ENCODE data around the gene KCNB1. TPM values are rescaled to one million over a fixed set of nuclear protein-coding genes. Genes with fewer than 3 reads are reported as not detected.
A peak's percentile ranks its signal among the peaks of the same experiment; 100 is the strongest.

The KCNB1 gene
- polyA plus RNA-seq, 1 donor, result 2.4 TPM

- 33% methylated on average over 2 of the region's 6 CpGs for WGBS (ENCODE audit: insufficient coverage, low lambda C conversion rate)
- no peak overlapping the region for H3K27ac ChIP-seq (ENCODE audit: low read length)
Measured at GRCh38 chr20:49360242-49360968, 122.1 kb downstream of the KCNB1 start.

GRCh38 chr20:49356676-49357075 is 125.8 kb downstream of the KCNB1 start:
- H3K4me3 ChIP-seq (ENCODE audit: low read length), result no peak overlapping the region
- H3K9me3 ChIP-seq (ENCODE audit: control insufficient read depth, low read depth, low read length), result no peaks in the 10 kb centered on the region
- no peaks in the 10 kb centered on the region for H3K4me1 ChIP-seq (ENCODE audit: control insufficient read depth, insufficient read depth, low read length)
- H3K36me3 ChIP-seq (ENCODE audit: control insufficient read depth, insufficient read depth, low read length), result no peaks in the 10 kb centered on the region
- peaks cover 7% of the 10 kb centered on the region for H3K27me3 ChIP-seq (ENCODE audit: control insufficient read depth, insufficient read depth, low read length)
- peak in 1 of 2 donors; percentile 26 for DNase-seq
- WGBS (ENCODE audit: insufficient coverage, low lambda C conversion rate), result no CpG with 5 or more reads among the region's 3 CpGs
- H3K27ac ChIP-seq (ENCODE audit: low read length), result no peak overlapping the region

More at GRCh38 chr20:49360242-49360968, 122.1 kb downstream of the KCNB1 start:
- Histone ChIP-seq H3K4me1 (ENCODE audit: control insufficient read depth, insufficient read depth, low read length) (no peaks in the 10 kb centered on the region), H3K9me3 (ENCODE audit: control insufficient read depth, low read depth, low read length) (no peaks in the 10 kb centered on the region), H3K36me3 (ENCODE audit: control insufficient read depth, insufficient read depth, low read length) (no peaks in the 10 kb centered on the region), H3K4me3 (ENCODE audit: low read length) (no peak overlapping the region), H3K27me3 (ENCODE audit: control insufficient read depth, insufficient read depth, low read length) (no peaks in the 10 kb centered on the region)
- no peak for DNase-seq

- Histone ChIP-seq H3K4me3 (ENCODE audit: low read length) (no peak overlapping the region), H3K27me3 (ENCODE audit: control insufficient read depth, insufficient read depth, low read length) (peaks cover 11% of the 10 kb centered on the region), H3K9me3 (ENCODE audit: control insufficient read depth, low read depth, low read length) (no peaks in the 10 kb centered on the region), H3K4me1 (ENCODE audit: control insufficient read depth, insufficient read depth, low read length) (no peaks in the 10 kb centered on the region), H3K27ac (ENCODE audit: low read length) (no peak overlapping the region), H3K36me3 (ENCODE audit: control insufficient read depth, insufficient read depth, low read length) (no peaks in the 10 kb centered on the region)
- no CpG with 5 or more reads among the region's 4 CpGs for WGBS (ENCODE audit: insufficient coverage, low lambda C conversion rate)
- DNase-seq, result no peak
Measured at GRCh38 chr20:49354673-49355072, 127.8 kb downstream of the KCNB1 start.

GRCh38 chr20:49353348-49353747 is 129.1 kb downstream of the KCNB1 start:
- H3K4me3 ChIP-seq (ENCODE audit: low read length), result no peak overlapping the region
- H3K27me3 ChIP-seq (ENCODE audit: control insufficient read depth, insufficient read depth, low read length), result peaks cover 11% of the 10 kb centered on the region
- H3K4me1 ChIP-seq (ENCODE audit: control insufficient read depth, insufficient read depth, low read length), result no peaks in the 10 kb centered on the region
- H3K9me3 ChIP-seq (ENCODE audit: control insufficient read depth, low read depth, low read length), result no peaks in the 10 kb centered on the region
- no peak for DNase-seq
- WGBS (ENCODE audit: insufficient coverage, low lambda C conversion rate), result no CpG with 5 or more reads among the region's 4 CpGs
- no peaks in the 10 kb centered on the region for H3K36me3 ChIP-seq (ENCODE audit: control insufficient read depth, insufficient read depth, low read length)
- H3K27ac ChIP-seq (ENCODE audit: low read length), result no peak overlapping the region

GRCh38 chr20:49352751-49353150 is 129.7 kb downstream of the KCNB1 start:
- no peak for DNase-seq
- Histone ChIP-seq H3K36me3 (ENCODE audit: control insufficient read depth, insufficient read depth, low read length) (no peaks in the 10 kb centered on the region), H3K27me3 (ENCODE audit: control insufficient read depth, insufficient read depth, low read length) (peaks cover 11% of the 10 kb centered on the region), H3K4me1 (ENCODE audit: control insufficient read depth, insufficient read depth, low read length) (no peaks in the 10 kb centered on the region), H3K27ac (ENCODE audit: low read length) (no peak overlapping the region), H3K4me3 (ENCODE audit: low read length) (no peak overlapping the region), H3K9me3 (ENCODE audit: control insufficient read depth, low read depth, low read length) (no peaks in the 10 kb centered on the region)
- whole genome bisulfite sequencing (ENCODE audit: insufficient coverage, low lambda C conversion rate), result 85% methylated on average over 3 of the region's 4 CpGs

- Histone ChIP-seq H3K4me1 (ENCODE audit: control insufficient read depth, insufficient read depth, low read length) (no peaks in the 10 kb centered on the region), H3K27me3 (ENCODE audit: control insufficient read depth, insufficient read depth, low read length) (peaks cover 11% of the 10 kb centered on the region), H3K9me3 (ENCODE audit: control insufficient read depth, low read depth, low read length) (no peaks in the 10 kb centered on the region), H3K27ac (ENCODE audit: low read length) (no peak overlapping the region), H3K4me3 (ENCODE audit: low read length) (no peak overlapping the region), H3K36me3 (ENCODE audit: control insufficient read depth, insufficient read depth, low read length) (no peaks in the 10 kb centered on the region)
- DNase-seq, result no peak
- no CpG with 5 or more reads among the region's 4 CpGs for WGBS (ENCODE audit: insufficient coverage, low lambda C conversion rate)
Measured at GRCh38 chr20:49351775-49352174, 130.7 kb downstream of the KCNB1 start.

- H3K9me3 ChIP-seq (ENCODE audit: control insufficient read depth, low read depth, low read length), result no peaks in the 10 kb centered on the region
- no peak for DNase-seq
- no peaks in the 10 kb centered on the region for H3K4me1 ChIP-seq (ENCODE audit: control insufficient read depth, insufficient read depth, low read length)
- no CpG with 5 or more reads among the region's 3 CpGs for WGBS (ENCODE audit: insufficient coverage, low lambda C conversion rate)
- H3K4me3 ChIP-seq (ENCODE audit: low read length), result no peak overlapping the region
- peaks cover 13% of the 10 kb centered on the region for H3K27me3 ChIP-seq (ENCODE audit: control insufficient read depth, insufficient read depth, low read length)
- no peak overlapping the region for H3K27ac ChIP-seq (ENCODE audit: low read length)
- no peaks in the 10 kb centered on the region for H3K36me3 ChIP-seq (ENCODE audit: control insufficient read depth, insufficient read depth, low read length)
Measured at GRCh38 chr20:49349694-49350252, 132.7 kb downstream of the KCNB1 start.

- H3K9me3 ChIP-seq (ENCODE audit: control insufficient read depth, low read depth, low read length), result no peaks in the 10 kb centered on the region
- no peak overlapping the region for H3K27ac ChIP-seq (ENCODE audit: low read length)
- H3K36me3 ChIP-seq (ENCODE audit: control insufficient read depth, insufficient read depth, low read length), result no peaks in the 10 kb centered on the region
- no peak for DNase-seq
- no peaks in the 10 kb centered on the region for H3K4me1 ChIP-seq (ENCODE audit: control insufficient read depth, insufficient read depth, low read length)
- peaks cover 19% of the 10 kb centered on the region for H3K27me3 ChIP-seq (ENCODE audit: control insufficient read depth, insufficient read depth, low read length)
- H3K4me3 ChIP-seq (ENCODE audit: low read length), result no peak overlapping the region
- no CpG with 5 or more reads among the region's 1 CpG for WGBS (ENCODE audit: insufficient coverage, low lambda C conversion rate)
Measured at GRCh38 chr20:49349078-49349477, 133.4 kb downstream of the KCNB1 start.

- WGBS (ENCODE audit: insufficient coverage, low lambda C conversion rate), result 100% methylated on average over 1 of the region's 4 CpGs
- H3K4me3 ChIP-seq (ENCODE audit: low read length), result no peak overlapping the region
- H3K9me3 ChIP-seq (ENCODE audit: control insufficient read depth, low read depth, low read length), result no peaks in the 10 kb centered on the region
- H3K36me3 ChIP-seq (ENCODE audit: control insufficient read depth, insufficient read depth, low read length), result no peaks in the 10 kb centered on the region
- H3K4me1 ChIP-seq (ENCODE audit: control insufficient read depth, insufficient read depth, low read length), result no peaks in the 10 kb centered on the region
- H3K27me3 ChIP-seq (ENCODE audit: control insufficient read depth, insufficient read depth, low read length), result peaks cover 19% of the 10 kb centered on the region
- no peak for DNase-seq
- no peak overlapping the region for H3K27ac ChIP-seq (ENCODE audit: low read length)
Measured at GRCh38 chr20:49348563-49348962, 133.9 kb downstream of the KCNB1 start.

GRCh38 chr20:49347156-49347555 is 135.3 kb downstream of the KCNB1 start:
- Histone ChIP-seq H3K4me1 (ENCODE audit: control insufficient read depth, insufficient read depth, low read length) (no peaks in the 10 kb centered on the region), H3K27ac (ENCODE audit: low read length) (no peak overlapping the region), H3K36me3 (ENCODE audit: control insufficient read depth, insufficient read depth, low read length) (no peaks in the 10 kb centered on the region), H3K27me3 (ENCODE audit: control insufficient read depth, insufficient read depth, low read length) (peaks cover 21% of the 10 kb centered on the region), H3K4me3 (ENCODE audit: low read length) (no peak overlapping the region), H3K9me3 (ENCODE audit: control insufficient read depth, low read depth, low read length) (no peaks in the 10 kb centered on the region)
- WGBS (ENCODE audit: insufficient coverage, low lambda C conversion rate), result 80% methylated on average over 1 of the region's 9 CpGs
- no peak for DNase-seq

- WGBS (ENCODE audit: insufficient coverage, low lambda C conversion rate), result no CpG with 5 or more reads among the region's 3 CpGs
Measured at GRCh38 chr20:49346682-49347081, 135.8 kb downstream of the KCNB1 start.

More at GRCh38 chr20:49346682-49347081, 135.8 kb downstream of the KCNB1 start:
- Histone ChIP-seq H3K27ac (ENCODE audit: low read length) (no peak overlapping the region), H3K27me3 (ENCODE audit: control insufficient read depth, insufficient read depth, low read length) (peaks cover 19% of the 10 kb centered on the region), H3K9me3 (ENCODE audit: control insufficient read depth, low read depth, low read length) (no peaks in the 10 kb centered on the region), H3K4me3 (ENCODE audit: low read length) (no peak overlapping the region), H3K4me1 (ENCODE audit: control insufficient read depth, insufficient read depth, low read length) (no peaks in the 10 kb centered on the region), H3K36me3 (ENCODE audit: control insufficient read depth, insufficient read depth, low read length) (no peaks in the 10 kb centered on the region)
- no peak for DNase-seq
